T-helper 22 cell (primary cell): ENCODE results near the gene DDX24.

Experiments
- DNase-seq: peaks from one replicate; pipeline ENCODE4 v3.0.0-alpha.2; 2020; ENCODE audit warnings: low read depth

The DDX24 gene

GRCh38 chr14:94080621-94081385, at the start of gene DDX24, which contains the start of gene IFI27L1:
TSS of gene DDX24 (minus strand) at chr14:94081202. CDS start at chr14:94079742, 1,460 bp downstream.
TSS of gene IFI27L1 (plus strand) at chr14:94081310. CDS start at chr14:94096938, 15,628 bp downstream.
- DNase-seq: peak; percentile 93

- DNase-seq: peak; percentile 13
These were observed 48.9 kb upstream of the DDX24 start for GRCh38 chr14:94129758-94130414.

GRCh38 chr14:94129111-94129757, 48.2 kb upstream of the DDX24 start, which contains the start of gene IFI27L2:
TSS of gene IFI27L2 (minus strand) at chr14:94129604. CDS start at chr14:94129564, 40 bp downstream.
- DNase-seq: peak; percentile 62

GRCh38 chr14:94128216-94128839, 47.3 kb upstream of the DDX24 start:
- DNase-seq: no peak

GRCh38 chr14:94127330-94127729, 46.3 kb upstream of the DDX24 start:
- no peak for DNase-seq

GRCh38 chr14:94126800-94127199, 45.8 kb upstream of the DDX24 start:
- no peak for DNase-seq

GRCh38 chr14:94126419-94126677, 45.3 kb upstream of the DDX24 start:
- no peak for DNase-seq

- DNase-seq: no peak
These were observed 44.8 kb upstream of the DDX24 start for GRCh38 chr14:94125659-94126418.

GRCh38 chr14:94124582-94125377, 43.8 kb upstream of the DDX24 start:
- DNase-seq: no peak

GRCh38 chr14:94123868-94124267, 42.9 kb upstream of the DDX24 start:
- DNase-seq: no peak

- DNase-seq: no peak
These were observed 42.3 kb upstream of the DDX24 start for GRCh38 chr14:94123296-94123695.

- no peak for DNase-seq
These were observed 41.4 kb upstream of the DDX24 start for GRCh38 chr14:94122438-94122837.

GRCh38 chr14:94121485-94121884, 40.5 kb upstream of the DDX24 start:
- no peak for DNase-seq

- no peak for DNase-seq
These were observed 39.8 kb upstream of the DDX24 start for GRCh38 chr14:94120667-94121340.

- no peak for DNase-seq
These were observed 38.1 kb upstream of the DDX24 start for GRCh38 chr14:94119071-94119470.

- DNase-seq: no peak
These were observed 36.9 kb upstream of the DDX24 start for GRCh38 chr14:94117856-94118255.

- DNase-seq: no peak
These were observed 35.7 kb upstream of the DDX24 start for GRCh38 chr14:94116701-94117100.

GRCh38 chr14:94115631-94116030, 34.6 kb upstream of the DDX24 start:
- DNase-seq: no peak

GRCh38 chr14:94115058-94115591, 34.1 kb upstream of the DDX24 start:
- no peak for DNase-seq

GRCh38 chr14:94114589-94115057, 33.6 kb upstream of the DDX24 start:
- no peak for DNase-seq
